ENCODE results near the gene OR8B3. TPM values are rescaled to one million over a fixed set of nuclear protein-coding genes. Genes with fewer than 3 reads are reported as not detected.
"Not testable (repeated sequence)": the region's sequence is repeated elsewhere in the genome, so short reads cannot be mapped to it uniquely, and the experiment has no call there.

OR8B3 gene
- polyA plus RNA-seq, 2 of the 4 experiments (the other 2 are of a cell fraction), result not detected

GRCh38 chr11:124384399-124384798, 14.4 kb downstream of the OR8B3 start, which contains the start of gene OR8B2:
TSS of gene OR8B2 (minus strand) at chr11:124384499. CDS start at chr11:124383343, 1,156 bp downstream.
- no peak within 1 kb of the TSS for H3K27ac ChIP-seq
- no peak within 1 kb of the TSS for H3K4me2 ChIP-seq
- ChIA-PET POLR2A (no interaction called here), CTCF (interaction anchor here (0.6 kb wide), 1 partner anchor 72 kb away, joined by 3 read pairs; no protein-coding TSS in a partner anchor)
- no peak within 1 kb of the TSS for H3K4me3 ChIP-seq
- ATAC-seq, result no peak
- H3K4me1 ChIP-seq, result no peaks in the 10 kb centered on the region
- no peak for DNase-seq (ENCODE audit: low read depth in 1 of 2, low spot score in 1 of 2)
- no peak for TF ChIP-seq POLR2AphosphoS2 (conservative IDR thresholded peaks at IDR 0.05; ENCODE audit: low read length)
- 7% methylated on average over 2 of the region's 2 CpGs for WGBS (ENCODE audit: missing lambda C conversion rate)
- FAIRE-seq, result no peak
- H3K9me3 ChIP-seq, result no peaks in the 10 kb centered on the region

GRCh38 chr11:124382857-124383256, 16.0 kb downstream of the OR8B3 start:
- H3K9me3 ChIP-seq; ATAC-seq; H3K4me3 ChIP-seq; H3K27ac ChIP-seq; H3K4me2 ChIP-seq; H3K4me1 ChIP-seq; DNase-seq (ENCODE audit: low read depth in 1 of 2, low spot score in 1 of 2); POLR2A ChIA-PET; FAIRE-seq; CTCF ChIA-PET: not testable (repeated sequence)
- 35% methylated on average over 4 of the region's 6 CpGs for WGBS (ENCODE audit: missing lambda C conversion rate)

GRCh38 chr11:124380585-124380984, 18.2 kb downstream of the OR8B3 start:
- DNase-seq (ENCODE audit: low read depth in 1 of 2, low spot score in 1 of 2), result no peak
- ChIA-PET POLR2A (no interaction called here), CTCF (no interaction called here)
- no peak for ATAC-seq
- H3K4me3 ChIP-seq, result no peak overlapping the region
- H3K9me3 ChIP-seq, result no peaks in the 10 kb centered on the region
- H3K4me1 ChIP-seq, result no peaks in the 10 kb centered on the region
- 56% methylated on average over 2 of the region's 2 CpGs for WGBS (ENCODE audit: missing lambda C conversion rate)
- no peak for FAIRE-seq
- no peak for TF ChIP-seq MAX (IDR thresholded peaks at IDR 0.05)
- no peak overlapping the region for H3K4me2 ChIP-seq
- no peak overlapping the region for H3K27ac ChIP-seq

GRCh38 chr11:124376280-124376679, 22.5 kb downstream of the OR8B3 start:
- Histone ChIP-seq H3K9me3 (no peaks in the 10 kb centered on the region), H3K4me2 (no peak overlapping the region), H3K27ac (no peak overlapping the region), H3K4me3 (no peak overlapping the region), H3K4me1 (no peaks in the 10 kb centered on the region)
- ATAC-seq (no peak), DNase-seq (ENCODE audit: low read depth in 1 of 2, low spot score in 1 of 2) (no peak), FAIRE-seq (no peak)
- TF ChIP-seq POLR2A (IDR thresholded peaks at IDR 0.05; ENCODE audit: low read length) (no peak), CHD4 (IDR thresholded peaks at IDR 0.05; ENCODE audit: borderline replicate concordance) (no peak), BCL3 (IDR thresholded peaks at IDR 0.05) (no peak), HES2 (IDR thresholded peaks at IDR 0.05) (no peak), ZSCAN20 (CRISPR knock-in tag; IDR thresholded peaks at IDR 0.05) (no peak), SREBF2 (IDR thresholded peaks at IDR 0.05) (no peak), HOXB5 (CRISPR knock-in tag; IDR thresholded peaks at IDR 0.05) (no peak), MAFK (IDR thresholded peaks at IDR 0.05; ENCODE audit: partially characterized antibody) (no peak), ZFP36 (IDR thresholded peaks at IDR 0.05; ENCODE audit: borderline replicate concordance, partially characterized antibody) (no peak), TP53 (CRISPR knock-in tag; IDR thresholded peaks at IDR 0.05) (no peak), ZC3H11A (IDR thresholded peaks at IDR 0.05) (no peak), FOXS1 (CRISPR knock-in tag; IDR thresholded peaks at IDR 0.05) (no peak), ZNF302 (CRISPR knock-in tag; IDR thresholded peaks at IDR 0.05) (no peak), ESRRA (IDR thresholded peaks at IDR 0.05; ENCODE audit: borderline replicate concordance, low read length) (no peak), CHD2 (IDR thresholded peaks at IDR 0.05; ENCODE audit: low read length, partially characterized antibody) (no peak), NFE2L2 (conservative IDR thresholded peaks at IDR 0.05; ENCODE audit: low read length) (no peak), PHF8 (IDR thresholded peaks at IDR 0.05; ENCODE audit: borderline replicate concordance, low read depth) (no peak)
- ChIA-PET POLR2A (no interaction called here), CTCF (no interaction called here)
- 18% methylated on average over 3 of the region's 3 CpGs for WGBS (ENCODE audit: missing lambda C conversion rate)

All from A549 (cell line).